NOMO-1 treated with DMSO at 0.1 percent for 48 hours (cell line): Measurements from ENCODE around the gene CUEDC1.

Experiments
- DNase-seq: peaks from one replicate; lab custom pipeline; 2025; ENCODE audit not compliant: unreplicated experiment; lab: John Stamatoyannopoulos, UW

Gene CUEDC1

GRCh38 chr17:57955183-57955931, at the start of gene CUEDC1:
CUEDC1 (minus strand) TSS chr17:57955412; CDS start chr17:57885564, 69,848 bp downstream.
- DNase-seq: peak; percentile 49

- peak; percentile 23 for DNase-seq
Measured at GRCh38 chr17:58004060-58004459, 48.8 kb upstream of the CUEDC1 start.

- DNase-seq: no peak
Measured at GRCh38 chr17:58002973-58003372, 47.8 kb upstream of the CUEDC1 start.

- DNase-seq: no peak
Measured at GRCh38 chr17:58002154-58002948, 47.1 kb upstream of the CUEDC1 start.

- DNase-seq: no peak
Measured at GRCh38 chr17:58001461-58002124, 46.4 kb upstream of the CUEDC1 start.

GRCh38 chr17:57999496-58000017, 44.3 kb upstream of the CUEDC1 start:
- peak; percentile 68 for DNase-seq

GRCh38 chr17:57999010-57999495, 43.8 kb upstream of the CUEDC1 start:
- DNase-seq: no peak

- no peak for DNase-seq
Measured at GRCh38 chr17:57997085-57997809, 42.0 kb upstream of the CUEDC1 start.

- peak; percentile 63 for DNase-seq
Measured at GRCh38 chr17:57995076-57995956, 40.1 kb upstream of the CUEDC1 start.

- DNase-seq: no peak
Measured at GRCh38 chr17:57994436-57994835, 39.2 kb upstream of the CUEDC1 start.

- peak; percentile 59 for DNase-seq
Measured at GRCh38 chr17:57993471-57994365, 38.5 kb upstream of the CUEDC1 start.

- no peak for DNase-seq
Measured at GRCh38 chr17:57991537-57991936, 36.3 kb upstream of the CUEDC1 start.

- no peak for DNase-seq
Measured at GRCh38 chr17:57990037-57990436, 34.8 kb upstream of the CUEDC1 start.

GRCh38 chr17:57988301-57989250, 33.4 kb upstream of the CUEDC1 start:
- peak; percentile 63 for DNase-seq

- peak; percentile 63 for DNase-seq
Measured at GRCh38 chr17:57987581-57988300, 32.5 kb upstream of the CUEDC1 start, which contains the start of gene VEZF1. VEZF1 (minus strand) TSS chr17:57988254; CDS start chr17:57988111, 143 bp downstream.

GRCh38 chr17:57986841-57987580, 31.8 kb upstream of the CUEDC1 start:
- peak; percentile 14 for DNase-seq
